Kidney (tissue), 14 donors: Measurements from ENCODE around the gene TENM4. TPM values are rescaled to one million over a fixed set of nuclear protein-coding genes. Genes with fewer than 3 reads are reported as not detected.

Experiments used
- DNase-seq, 5 donors: peaks; one replicate each; pipeline ENCODE4 v3.0.0-alpha.2; 2013 to 2020
- FAIRE-seq: peaks from 2 replicates; lab custom pipeline; 2012; peaks lifted over from hg19 to GRCh38; lab: Jason Lieb, UNC
- H3K27ac ChIP-seq, 2 donors: one replicate each; pipeline ENCODE4 v1.7.0; 2013; ENCODE audit warnings: low read depth in 2 of 2, low read length in 2 of 2, inconsistent platforms in 1 of 2
- H3K27me3 ChIP-seq: one replicate; pipeline ENCODE4 v1.7.1; 2013; ENCODE audit warnings: low read length, inconsistent platforms; ENCODE audit not compliant: control insufficient read depth, insufficient read depth
- H3K36me3 ChIP-seq, 3 donors: one replicate each; pipeline versions ENCODE4 v1.7.0 to v1.7.1; 2013; ENCODE audit warnings: low read length in 3 of 3, control low read depth in 1 of 3, inconsistent platforms in 1 of 3; ENCODE audit not compliant: insufficient read depth in 3 of 3, control insufficient read depth in 2 of 3
- H3K4me1 ChIP-seq, 3 donors: one replicate each; pipeline versions ENCODE4 v1.7.0 to v1.7.1; 2013; ENCODE audit warnings: low read length in 3 of 3, inconsistent platforms in 1 of 3, low read depth in 1 of 3; ENCODE audit not compliant: control insufficient read depth in 2 of 3, insufficient read depth in 2 of 3
- H3K4me3 ChIP-seq, 3 donors: one replicate each; pipeline versions ENCODE4 v1.7.0 to v1.8.1; 2013; ENCODE audit warnings: low read length in 3 of 3, control low read depth in 1 of 3, inconsistent platforms in 1 of 3
- H3K9ac ChIP-seq, 3 donors: one replicate each; pipeline versions ENCODE4 v1.7.0 to v1.7.1; 2013; ENCODE audit warnings: low read length in 3 of 3, control low read depth in 1 of 3, inconsistent platforms in 1 of 3
- H3K9me3 ChIP-seq, 3 donors: one replicate each; pipeline versions ENCODE4 v1.7.0 to v1.7.1; 2013; ENCODE audit warnings: low read length in 3 of 3, control low read depth in 1 of 3, inconsistent platforms in 1 of 3; ENCODE audit not compliant: control insufficient read depth in 2 of 3, insufficient read depth in 1 of 3
- CTCF ChIP-seq: IDR thresholded peaks from 3 replicates; pipeline ENCODE4 v1.5.1; 2012; ENCODE audit warnings: mild to moderate bottlenecking, moderate library complexity, borderline replicate concordance; ENCODE audit not compliant: insufficient read depth; ENCODE audit errors: extremely low read depth
- intact Hi-C: fragments of 100-400 bp; cut with DNase I; formaldehyde crosslinking; loops from one replicate; pipeline ENCODE4 v1.11.1; 2022
- polyA plus RNA-seq: library from polyadenylated mRNA; stranded (reverse); fragments of 350-450 nt; fragmentation: Illumina TruSeq; extraction: RNeasy Lipid Tissue Mini Kit (QIAGEN cat#74804); gene quantifications from one replicate; pipeline ENCODE4 v1.2.3, GENCODE V29; 2014; ENCODE audit warnings: low read depth, low replicate concordance; ENCODE audit not compliant: insufficient read depth
- total RNA-seq: library from RNA; stranded (reverse); fragmentation: NEBNext Ultra II Directional; extraction: Animal tissue kit (Norgen Biotek cat#: 25700); gene quantifications from one replicate; pipeline ENCODE4 v1.2.1, GENCODE V29; 2021
- donor health status: control.
- donor health status: control.
- donor health status: control.
- donor health status: control.
- donor health status: control.
- donor health status: DM: yes; HTN: yes; CAD: no.
- donor health status: Normal renal cell carcinoma (clear cell type).

The TENM4 gene
- total and polyA plus RNA-seq, 2 donors from 2014 or later, result 0.34 to 31.0 TPM

- TF ChIP-seq CTCF, result no peak
- FAIRE-seq, result no peak
These were observed 755.7 kb downstream of the TENM4 start for GRCh38 chr11:78685156-78685555.

GRCh38 chr11:78684377-78684776, 756.5 kb downstream of the TENM4 start:
- Histone ChIP-seq H3K27ac (no peak overlapping the region), H3K9ac (no peak overlapping the region), H3K4me3 (no peak overlapping the region), H3K4me1 (no peaks in the 10 kb centered on the region), H3K27me3 (no peaks in the 10 kb centered on the region), H3K36me3 (peaks cover 0 to 4% (median 0%) of the 10 kb centered on the region in 3 donors), H3K9me3 (no peaks in the 10 kb centered on the region)
- intact Hi-C loops, result no loop called here
- FAIRE-seq (no peak), DNase-seq (peak in 1 of 5 donors; percentile 14)
- TF ChIP-seq CTCF, result no peak

More at GRCh38 chr11:78685156-78685555, 755.7 kb downstream of the TENM4 start:
- Histone ChIP-seq H3K4me3 (no peak overlapping the region), H3K9me3 (no peaks in the 10 kb centered on the region), H3K9ac (no peak overlapping the region), H3K27me3 (no peaks in the 10 kb centered on the region), H3K4me1 (no peaks in the 10 kb centered on the region), H3K36me3 (peaks cover 0 to 4% (median 0%) of the 10 kb centered on the region in 3 donors), H3K27ac (no peak overlapping the region)
- no peak for DNase-seq
- intact Hi-C loops, result no loop called here

- FAIRE-seq (no peak), DNase-seq (no peak)
- Histone ChIP-seq H3K4me1 (no peaks in the 10 kb centered on the region), H3K36me3 (peaks cover 0 to 4% (median 0%) of the 10 kb centered on the region in 3 donors), H3K4me3 (no peak overlapping the region), H3K9me3 (no peaks in the 10 kb centered on the region), H3K9ac (no peak overlapping the region), H3K27ac (no peak overlapping the region), H3K27me3 (no peaks in the 10 kb centered on the region)
- intact Hi-C loops, result no loop called here
- TF ChIP-seq CTCF, result no peak
These were observed 757.1 kb downstream of the TENM4 start for GRCh38 chr11:78683774-78684173.

GRCh38 chr11:78676026-78676557, 764.7 kb downstream of the TENM4 start:
- FAIRE-seq, result no peak
- intact Hi-C loops, result no loop called here
- Histone ChIP-seq H3K4me1 (no peaks in the 10 kb centered on the region), H3K9me3 (no peaks in the 10 kb centered on the region), H3K27me3 (no peaks in the 10 kb centered on the region), H3K27ac (no peak overlapping the region), H3K36me3 (no peaks in the 10 kb centered on the region), H3K9ac (no peak overlapping the region), H3K4me3 (no peak overlapping the region)
- TF ChIP-seq CTCF, result no peak
- no peak for DNase-seq
